HL-60/S4 treated with phorbol 12-myristate 13-acetate at 8.2 ng/mL for 4 days and 3 days (cell line): Measurements from ENCODE around the gene TACC3.
"Not testable (repeated sequence)": the region's sequence is repeated elsewhere in the genome, so short reads cannot be mapped to it uniquely, and the experiment has no call there.

Experiments used
- in situ Hi-C: fragments of 300-500 bp; cut with MboI; formaldehyde crosslinking; loops from 2 replicates; pipeline ENCODE4 v1.15.0; 2022; ENCODE audit warnings: low sequenced_read_pairs

The TACC3 gene

DNA sequence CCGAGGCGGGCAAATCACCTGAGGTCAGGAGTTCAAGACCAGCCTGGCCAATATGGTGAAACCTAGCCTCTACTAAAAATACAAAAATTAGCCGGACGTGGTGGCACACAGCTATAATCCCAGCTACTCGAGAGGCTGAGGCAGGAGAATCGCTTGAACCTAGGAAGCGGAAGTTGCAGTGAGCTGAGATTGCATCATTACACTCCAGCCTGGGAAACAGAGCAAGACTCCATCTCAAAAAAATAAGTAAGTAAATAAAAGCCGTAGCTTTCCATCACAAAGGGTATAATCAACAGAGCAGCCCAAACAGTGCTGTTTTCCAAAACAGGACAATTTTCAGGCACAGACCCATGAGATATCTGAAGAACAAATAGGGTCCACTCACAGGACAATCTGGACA is 19.6 kb upstream of the TACC3 start:
- in situ Hi-C loops = not testable (repeated sequence)

DNA sequence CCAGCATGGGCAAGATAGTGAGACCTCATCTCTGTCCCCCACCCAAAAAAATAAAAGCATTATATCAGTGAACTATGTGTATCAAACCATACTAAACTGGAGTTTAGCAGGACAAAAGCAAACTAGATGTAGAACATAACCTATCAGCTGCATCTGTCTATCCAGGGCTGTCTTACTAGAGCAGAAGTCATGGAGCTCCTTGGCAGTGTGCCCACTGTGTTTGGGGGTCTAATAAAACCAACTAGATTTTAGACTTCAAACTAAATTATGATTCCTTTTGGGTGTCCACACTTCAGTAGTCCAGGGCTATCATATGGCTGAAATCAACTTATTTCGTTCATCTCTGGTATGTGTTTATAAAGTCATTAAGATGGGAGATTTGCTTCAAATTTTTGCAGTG is 17.5 kb upstream of the TACC3 start:
- in situ Hi-C loops = no loop called here

DNA sequence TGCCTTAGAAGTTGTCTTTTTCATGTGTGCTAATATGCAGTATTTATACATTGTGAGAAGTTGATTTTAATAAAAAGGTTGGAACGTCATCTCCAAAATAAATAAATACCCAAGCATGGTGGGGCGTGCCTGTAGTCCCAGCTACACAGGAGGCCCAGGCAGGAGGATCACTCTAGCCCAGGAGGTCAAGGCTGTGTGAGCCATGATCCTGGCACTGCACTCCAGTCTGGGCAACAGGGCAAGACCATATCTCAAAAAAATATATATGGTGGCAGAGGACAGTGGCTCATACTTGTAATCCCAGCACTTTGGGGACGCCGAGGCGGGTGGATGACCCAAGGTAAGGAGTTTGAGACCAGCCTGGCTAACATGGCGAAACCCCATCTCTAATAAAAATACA is 15.6 kb upstream of the TACC3 start:
- in situ Hi-C loops = no loop called here

DNA sequence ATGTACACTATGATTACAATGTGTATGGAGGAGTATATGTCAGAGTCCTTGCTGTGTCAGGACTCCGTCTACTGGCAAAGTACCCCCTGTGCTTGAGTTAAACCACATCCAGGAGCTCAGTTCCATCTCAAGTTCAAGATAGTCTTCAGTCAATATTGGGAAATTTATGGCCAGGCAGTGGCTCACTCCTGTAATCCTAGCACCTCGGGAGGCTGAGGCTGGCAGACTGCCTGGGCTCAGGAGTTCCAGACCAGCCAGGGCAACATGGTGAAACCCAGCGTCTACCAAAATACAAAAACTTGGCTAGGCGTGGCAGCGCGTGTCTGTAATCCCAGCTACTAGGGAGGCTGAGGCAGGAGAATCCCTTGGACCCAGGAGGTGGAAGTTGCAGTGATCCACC is 15.0 kb upstream of the TACC3 start:
- in situ Hi-C loops = no loop called here

DNA sequence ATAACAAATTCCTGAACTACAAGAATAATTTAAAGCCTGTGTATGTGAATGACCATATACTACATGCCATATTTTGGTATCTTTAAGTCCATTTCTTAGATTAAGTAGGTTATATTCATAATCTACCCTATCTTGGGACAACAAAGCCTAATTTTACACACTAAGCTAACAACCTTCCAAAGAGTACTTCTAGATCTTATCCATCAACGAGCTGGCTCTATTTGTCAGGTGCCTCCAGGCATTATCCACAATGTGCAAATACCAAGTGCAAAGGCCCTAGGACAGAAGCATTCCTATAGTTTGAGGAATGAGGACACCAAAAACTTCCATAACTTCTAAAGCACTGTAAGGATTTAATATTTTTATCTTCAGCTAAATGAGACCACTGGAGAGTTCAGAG is 12.7 kb upstream of the TACC3 start:
- in situ Hi-C loops = no loop called here

DNA sequence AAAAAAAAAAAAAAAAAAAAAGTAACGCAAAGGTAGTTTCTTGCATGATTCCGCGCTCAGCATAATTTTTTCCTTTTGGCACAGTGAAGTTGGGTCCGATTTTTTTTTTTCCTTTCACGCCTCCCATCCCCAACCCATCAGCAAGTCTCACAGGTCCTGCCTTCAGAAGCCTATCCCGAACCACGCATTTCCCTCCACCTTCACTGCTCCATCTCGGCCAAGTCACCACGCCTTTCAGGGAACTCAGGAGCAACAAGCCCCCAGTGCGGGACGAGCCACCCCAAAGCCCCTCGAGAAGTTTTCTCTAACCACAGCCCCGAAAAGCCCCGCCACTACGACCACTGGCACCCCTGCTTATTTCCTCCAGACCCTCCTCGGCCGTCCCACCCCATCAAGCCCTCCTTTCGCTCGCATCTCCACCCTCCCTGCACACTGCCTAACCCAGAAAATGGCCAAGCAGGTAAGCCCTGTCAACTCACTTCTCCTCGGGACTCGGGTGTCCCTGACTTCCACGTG is 10.2 kb upstream of the TACC3 start:
- in situ Hi-C loops = no loop called here

DNA sequence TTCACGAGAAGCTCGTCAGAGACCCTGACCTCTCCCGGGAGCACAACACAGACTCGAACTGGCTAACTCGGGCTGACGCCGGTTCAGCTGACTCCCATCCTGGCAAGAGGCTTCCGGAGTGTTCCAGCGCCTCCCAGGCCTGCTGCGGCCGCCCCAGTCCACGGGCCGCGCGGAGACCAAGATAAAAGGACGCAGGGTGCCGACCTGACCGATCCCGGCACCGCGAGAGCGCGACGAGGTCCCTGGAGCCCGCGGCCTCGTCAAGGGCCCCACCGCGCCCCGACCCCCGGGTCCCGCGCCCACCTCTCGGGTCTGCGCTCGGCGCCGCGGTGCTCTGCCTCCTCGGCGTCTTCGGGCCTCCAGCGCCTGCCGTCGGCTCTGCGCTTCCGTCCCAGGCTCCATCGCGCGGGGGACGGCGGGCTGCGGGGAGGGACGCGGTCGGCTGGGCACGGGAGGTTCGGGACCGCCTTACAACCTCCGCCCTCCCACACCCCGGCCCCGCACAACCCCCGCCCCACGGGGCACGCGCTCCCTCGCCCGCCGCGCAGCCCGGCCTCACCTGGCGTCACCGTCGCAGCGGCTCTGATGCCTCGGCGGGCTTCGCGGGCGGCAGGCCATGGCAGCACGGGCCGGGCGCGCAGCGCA is 9.6 kb upstream of the TACC3 start:
- in situ Hi-C loops = no loop called here

DNA sequence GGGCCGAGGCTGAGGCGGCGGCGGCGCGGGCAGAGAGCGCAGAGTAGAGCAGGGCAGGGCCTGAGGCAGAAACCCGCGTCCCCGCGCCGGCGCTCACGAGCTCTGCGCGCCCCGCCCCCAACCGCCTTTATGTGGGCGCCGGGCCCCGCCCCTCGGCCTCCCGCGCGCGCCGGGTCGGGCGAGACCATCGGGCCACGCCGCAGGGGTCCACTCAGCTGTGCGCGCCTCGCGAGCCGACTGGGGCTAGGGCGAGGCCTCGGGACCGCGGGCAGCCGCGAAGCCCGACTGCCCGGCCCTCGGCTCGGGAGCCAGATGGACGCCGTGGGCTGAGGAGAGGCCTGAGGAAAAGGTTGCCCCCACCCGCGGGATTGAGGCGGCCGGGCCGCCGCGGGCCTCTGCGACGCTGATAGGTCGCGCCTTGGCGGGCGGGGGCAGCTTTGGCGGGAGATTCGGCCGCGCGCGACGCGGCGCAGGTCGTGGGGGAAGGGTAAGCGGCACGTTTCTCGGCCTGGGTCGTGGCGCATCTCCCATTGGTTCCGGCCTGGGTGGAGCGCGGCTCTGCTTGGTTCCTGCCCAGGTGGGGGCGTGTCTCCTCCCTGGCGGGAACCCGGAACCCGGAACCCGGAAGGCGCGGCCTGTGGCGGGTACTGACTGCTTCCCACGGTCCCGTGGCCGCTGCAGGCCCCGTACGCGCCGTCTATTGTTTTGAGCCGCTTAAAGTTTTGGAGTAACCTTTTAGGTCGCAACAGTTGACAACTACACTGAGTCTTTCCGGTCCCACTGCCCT is 8.9 kb upstream of the TACC3 start, which contains the start of gene SLBP:
TSS of gene SLBP (minus strand) at position 104 of the 787 bp plus-strand sequence. CDS start 131 bp downstream, outside the sequence.
- in situ Hi-C loops = no loop called here

DNA sequence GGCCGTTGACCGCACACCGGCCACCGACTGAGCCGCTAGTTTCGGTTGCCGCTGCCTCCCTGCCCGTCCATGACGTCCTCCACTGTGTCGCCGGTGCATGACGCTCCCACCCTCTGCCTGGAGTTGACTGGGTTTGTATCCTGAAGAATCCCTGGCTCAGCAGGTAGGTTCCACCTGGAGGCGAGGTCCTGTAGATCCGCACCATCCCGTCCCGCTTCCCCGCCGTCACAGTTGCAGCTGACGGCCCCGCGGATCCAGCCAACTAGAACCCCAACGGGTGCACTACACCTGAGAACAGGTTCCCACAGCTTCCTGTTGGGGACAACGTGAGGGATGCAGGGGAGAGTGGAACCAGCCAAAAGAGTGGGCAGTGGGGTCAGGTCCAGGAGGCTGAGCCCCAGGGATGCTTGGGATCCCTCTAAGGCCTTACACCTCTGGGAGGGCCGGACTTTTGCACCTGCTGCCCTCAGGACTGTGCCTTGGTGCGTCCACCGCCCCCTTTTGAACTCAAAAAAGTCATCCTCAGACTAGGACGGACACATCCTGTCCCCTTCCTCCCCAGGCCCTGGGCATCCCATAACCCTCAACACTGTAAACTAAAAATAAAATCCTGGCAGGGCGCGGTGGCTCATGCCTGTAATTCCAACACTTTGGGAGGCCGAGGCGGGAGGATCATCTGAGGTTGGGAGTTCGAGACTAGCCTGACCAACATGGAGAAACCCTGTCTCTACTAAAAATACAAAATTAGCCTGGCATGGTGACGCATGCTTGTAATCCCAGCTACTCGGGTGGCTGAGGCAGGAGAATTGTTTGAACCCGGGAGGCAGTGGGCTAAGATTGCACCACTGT is 8.1 kb upstream of the TACC3 start:
- in situ Hi-C loops = no loop called here

DNA sequence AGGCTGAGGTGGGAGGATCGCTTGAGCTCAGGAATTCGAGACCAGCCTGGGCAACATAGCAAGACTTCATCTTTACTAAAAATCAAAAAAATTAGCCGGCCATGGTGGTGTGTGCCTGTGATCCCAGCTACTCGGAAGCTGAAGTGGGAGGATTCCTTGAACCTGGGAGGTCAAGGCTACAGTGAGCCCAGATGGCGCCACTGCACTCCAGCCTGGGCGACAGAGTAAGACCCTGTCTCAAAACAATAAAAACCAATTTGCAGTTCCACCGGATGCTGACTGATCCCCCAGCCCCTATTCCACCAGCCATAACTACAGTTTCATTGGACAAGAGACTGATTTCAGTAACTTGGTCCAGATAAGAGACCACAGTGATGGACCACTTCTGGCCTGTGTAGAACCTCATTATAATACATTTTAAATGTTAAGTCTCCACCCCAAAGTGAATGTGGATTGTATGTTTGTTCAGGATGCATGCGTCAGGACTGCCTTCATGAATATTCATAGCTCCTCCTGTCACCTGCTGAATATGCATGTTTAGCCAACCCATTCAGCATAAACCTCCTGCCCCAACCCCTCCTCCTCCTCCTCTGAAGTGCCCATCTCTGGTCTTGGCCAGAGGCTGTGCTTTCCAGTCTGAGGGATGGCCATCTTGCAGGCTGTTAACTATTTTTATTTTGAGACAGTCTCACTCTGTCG is 6.9 kb upstream of the TACC3 start:
- in situ Hi-C loops = no loop called here

DNA sequence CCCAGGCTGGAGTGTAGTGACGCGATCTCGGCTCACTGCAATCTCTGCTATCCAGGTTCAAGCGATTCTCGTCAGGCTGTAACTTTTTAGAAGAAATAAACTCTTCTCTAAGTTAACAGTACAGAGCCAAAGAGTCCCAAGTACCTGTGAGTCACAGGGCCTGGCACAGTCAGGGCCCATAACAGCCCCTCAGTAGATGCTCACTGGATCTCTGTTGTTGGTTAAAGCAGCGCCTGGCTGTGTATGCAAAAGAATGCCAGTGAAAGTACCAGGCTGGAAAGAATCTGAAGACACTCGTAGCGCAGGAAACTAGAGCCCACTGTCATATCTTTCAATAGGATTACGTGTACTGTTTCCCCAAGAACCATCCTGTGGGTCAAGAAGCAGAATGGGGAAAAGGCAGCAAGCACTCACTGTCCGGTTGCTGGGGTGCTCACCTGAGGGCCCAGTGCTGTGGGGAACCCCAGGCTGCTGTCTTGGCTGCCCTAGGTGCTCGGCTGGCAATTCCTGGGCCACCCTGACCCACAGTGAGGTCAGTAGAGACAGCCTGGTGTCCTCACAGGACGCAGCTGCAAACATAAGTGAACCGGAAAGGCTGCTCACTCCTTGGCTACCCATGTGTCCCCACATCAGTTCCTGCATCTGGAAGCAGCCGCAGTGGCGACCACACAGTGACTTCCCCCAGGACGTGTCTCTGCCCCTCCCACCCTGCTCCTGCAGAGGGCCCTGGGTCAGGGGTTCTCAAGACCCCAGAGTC is 6.1 kb upstream of the TACC3 start:
- in situ Hi-C loops = no loop called here

DNA sequence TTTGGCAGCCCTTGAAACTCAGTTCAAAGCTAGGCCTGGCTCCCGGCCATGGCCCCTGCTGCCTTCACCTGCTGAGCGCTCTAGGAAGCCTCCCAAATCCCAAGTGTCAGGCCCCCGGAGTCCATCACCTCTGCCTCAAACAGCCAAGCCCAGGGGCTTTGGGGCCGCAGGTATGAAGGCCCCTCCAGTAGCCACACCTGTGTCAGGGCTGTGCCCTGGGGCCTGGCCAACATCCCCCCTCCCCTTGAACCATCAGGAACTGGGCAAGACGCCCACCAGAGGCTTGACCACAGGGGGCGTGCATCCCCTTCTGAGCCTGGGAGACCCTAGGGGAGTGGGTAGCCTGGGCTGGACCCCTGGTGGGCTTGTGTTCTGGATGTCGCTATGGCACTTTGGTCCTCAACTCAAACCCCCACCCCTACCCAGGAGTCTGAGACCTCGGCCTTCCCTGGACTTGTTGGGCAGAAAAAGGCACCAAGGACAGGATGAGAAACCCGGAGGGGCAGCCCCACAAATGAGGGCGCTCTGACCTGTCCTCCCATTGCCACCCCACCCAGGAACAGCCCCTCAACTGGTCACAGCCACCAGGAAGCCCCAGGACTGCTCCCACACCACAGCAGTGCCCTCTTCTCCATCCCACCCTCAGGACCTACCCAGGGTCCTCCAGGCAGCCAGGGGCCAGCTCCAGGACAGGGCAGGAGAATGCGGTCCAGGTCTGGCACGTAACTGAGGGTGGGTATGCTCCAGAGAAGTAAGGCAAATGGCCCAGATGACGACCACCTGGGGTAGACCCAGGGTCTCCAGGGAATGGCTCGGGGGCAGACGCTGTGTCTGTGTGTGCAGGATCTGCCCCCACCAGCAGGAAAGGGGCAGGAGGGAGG is 5.0 kb upstream of the TACC3 start:
- in situ Hi-C loops = no loop called here

DNA sequence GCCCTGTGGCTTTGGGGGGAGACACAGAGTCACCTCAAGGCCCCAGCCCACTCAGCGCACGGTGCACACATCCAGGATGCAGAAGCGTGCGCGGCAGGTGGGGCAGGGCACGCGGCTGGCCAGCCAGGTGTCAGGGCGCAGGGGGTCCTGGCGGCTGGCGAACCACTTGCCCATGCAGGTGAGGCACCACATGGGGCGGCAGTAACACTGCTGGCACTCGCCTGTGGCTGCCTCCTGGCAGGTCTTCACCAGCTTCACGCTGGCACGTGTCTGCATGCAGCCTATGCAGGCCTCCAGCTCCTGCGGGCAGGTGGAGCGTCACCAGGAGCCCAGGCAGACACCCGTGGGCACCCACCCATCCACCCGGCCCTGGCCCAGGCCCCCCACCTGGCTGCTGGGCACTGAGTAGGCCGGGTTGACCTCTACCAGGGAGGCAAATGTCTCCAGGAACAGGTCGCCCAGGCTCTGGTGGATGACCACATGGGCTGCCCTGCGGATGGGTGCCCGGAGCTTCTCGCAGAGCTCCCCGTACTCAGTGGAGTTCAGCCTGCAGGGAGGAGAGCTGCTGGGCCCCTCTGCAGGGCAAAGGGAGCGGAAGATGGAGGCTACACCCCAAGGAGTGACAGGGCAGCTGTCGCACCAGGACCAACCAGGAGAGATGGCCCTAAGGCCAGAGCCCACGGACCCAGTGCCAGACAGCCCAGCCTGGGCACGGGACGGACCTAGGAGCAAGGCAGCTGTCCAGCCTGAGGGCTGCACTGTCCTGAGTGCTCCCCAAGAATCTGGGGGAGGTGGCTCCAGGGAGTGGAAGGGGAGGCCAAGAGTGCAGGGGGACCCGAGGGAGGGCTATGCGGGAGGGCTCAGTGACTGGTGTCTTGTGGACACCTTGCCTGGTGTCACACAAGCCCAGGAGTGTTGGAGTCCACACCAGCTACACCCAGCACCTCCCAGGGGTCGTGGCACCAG is 3.9 kb upstream of the TACC3 start:
- in situ Hi-C loops = no loop called here

DNA sequence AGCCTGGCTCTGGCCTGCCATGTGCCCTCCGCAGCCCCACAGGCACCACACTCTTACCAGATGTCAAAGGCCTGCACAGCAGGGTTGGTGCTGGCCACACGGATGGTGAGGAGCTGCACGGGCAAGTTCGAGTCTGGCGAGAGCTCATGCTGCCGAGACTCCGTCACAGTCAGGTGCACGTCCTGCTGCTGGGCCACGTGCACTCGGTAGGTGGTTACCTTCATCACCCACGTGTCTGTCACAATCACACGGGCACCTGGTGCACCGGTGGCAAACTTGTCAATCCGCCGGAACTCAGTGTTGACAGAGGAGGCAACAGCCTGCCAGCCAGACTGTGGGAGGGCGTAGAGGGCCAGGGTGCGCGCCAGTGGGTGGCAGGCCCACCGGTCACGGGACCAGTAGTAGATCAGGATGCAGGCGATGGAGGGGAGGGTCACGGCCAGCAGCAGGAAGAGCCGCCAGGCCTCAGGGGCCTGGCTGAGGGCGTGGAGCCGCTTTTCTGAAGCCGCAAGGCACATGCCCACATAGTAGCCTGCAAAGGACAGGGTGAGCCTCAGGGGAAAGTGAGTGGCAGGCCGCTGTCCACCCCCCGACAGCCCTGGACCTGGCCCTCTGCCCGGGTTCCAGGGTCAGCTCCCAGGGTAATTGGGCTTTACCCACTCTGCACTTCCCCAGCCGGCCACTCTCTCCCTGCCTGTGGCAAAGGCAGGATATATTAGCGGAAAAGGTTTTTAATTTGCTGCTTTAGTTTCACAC is 3.0 kb upstream of the TACC3 start:
- in situ Hi-C loops = no loop called here

DNA sequence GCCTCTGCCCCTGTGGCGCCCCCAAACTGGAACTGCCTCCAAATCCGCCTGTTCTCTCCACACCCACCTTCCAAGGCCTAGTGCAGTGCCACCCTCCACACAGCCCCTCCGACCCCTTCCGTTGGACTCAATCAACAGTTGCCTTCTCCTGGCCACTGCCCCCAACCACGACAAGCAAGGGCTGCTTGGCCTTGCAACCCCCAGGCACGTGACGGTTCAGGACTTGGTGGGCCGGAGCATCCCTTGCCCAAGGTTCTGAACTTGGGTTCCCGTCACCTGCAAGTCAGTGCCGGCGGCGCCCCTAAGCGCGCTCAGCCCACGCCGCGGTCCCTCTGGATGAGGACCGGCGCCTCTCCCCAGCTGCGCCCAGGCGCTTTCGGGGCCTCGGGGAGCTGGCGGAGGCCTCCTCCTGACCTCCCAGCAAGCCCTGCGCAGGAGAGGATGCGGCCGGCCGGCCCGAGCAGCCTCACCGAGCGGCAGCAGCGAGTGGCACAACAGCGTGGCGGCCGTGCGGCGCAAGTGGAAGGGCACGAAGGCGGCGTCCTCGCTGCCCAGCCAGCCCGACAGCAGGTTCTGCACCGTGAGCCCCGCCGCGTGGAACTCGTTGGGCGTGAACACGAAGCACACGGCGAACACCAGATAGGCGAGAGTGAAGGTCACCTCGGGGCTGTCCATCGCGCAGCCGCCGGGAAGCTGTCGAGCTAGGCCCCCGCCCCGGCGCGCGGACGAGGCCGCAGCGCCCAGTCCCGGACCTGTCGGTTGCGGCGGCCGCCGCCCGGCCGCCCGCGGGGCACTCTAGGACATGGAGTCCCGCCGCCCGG is 948 bp upstream of the TACC3 start:
- in situ Hi-C loops = no loop called here
